GM23338 (cell line): Measurements from ENCODE around the gene ZNF605. TPM values are rescaled to one million over a fixed set of nuclear protein-coding genes. Genes with fewer than 3 reads are reported as not detected.
"Not testable (repeated sequence)": the region's sequence is repeated elsewhere in the genome, so short reads cannot be mapped to it uniquely, and the experiment has no call there.

Experiments used
- ATAC-seq: fragments of 200-7000 bp; cut with Tn5 transposase; 3 replicates; pipeline ENCODE4 v1.9.1; 2020
- DNase-seq: peaks from one replicate; pipeline ENCODE4 v3.0.0-alpha.2; 2015; ENCODE audit warnings: low spot score
- H2AFZ ChIP-seq: fragments of 200-600 bp; sonication (generic); 2 replicates; pipeline ENCODE4 v1.8.0; 2016; ENCODE audit warnings: antibody characterized with exemption, mild to moderate bottlenecking, moderate library complexity
- H3F3A ChIP-seq: fragments of 200-600 bp; sonication (generic); replicated peaks from 2 replicates; pipeline ENCODE4 v1.8.0; 2017; ENCODE audit warnings: antibody characterized with exemption, mixed run types, low read depth
- H3K27ac ChIP-seq: fragments of 200-600 bp; sonication (generic); 2 replicates; pipeline ENCODE4 v1.6.1; 2016; ENCODE audit warnings: low read depth
- H3K27me3 ChIP-seq: fragments of 200-600 bp; sonication (generic); 2 replicates; pipeline ENCODE4 v1.8.0; 2016; ENCODE audit warnings: mild to moderate bottlenecking, mixed run types, moderate library complexity; ENCODE audit not compliant: insufficient read depth
- H3K36me3 ChIP-seq: fragments of 200-600 bp; sonication (generic); 2 replicates; pipeline ENCODE4 v1.8.0; 2016; ENCODE audit warnings: mild to moderate bottlenecking; ENCODE audit not compliant: insufficient read depth
- H3K4me1 ChIP-seq: fragments of 200-600 bp; sonication (generic); 2 replicates; pipeline ENCODE4 v1.8.0; 2016; ENCODE audit warnings: mild to moderate bottlenecking, moderate library complexity; ENCODE audit not compliant: insufficient read depth
- H3K4me2 ChIP-seq: fragments of 200-600 bp; sonication (generic); 2 replicates; pipeline ENCODE4 v1.7.1; 2017; ENCODE audit warnings: mixed run types
- H3K4me3 ChIP-seq: fragments of 200-600 bp; sonication (generic); 2 replicates; pipeline ENCODE4 v1.6.1; 2016; ENCODE audit warnings: mixed run types
- H3K79me2 ChIP-seq: fragments of 200-600 bp; sonication (generic); replicated peaks from 2 replicates; pipeline ENCODE4 v1.8.0; 2017; ENCODE audit warnings: mild to moderate bottlenecking; ENCODE audit not compliant: insufficient read depth
- H3K9me2 ChIP-seq: fragments of 200-600 bp; sonication (generic); 2 replicates; pipeline ENCODE4 v1.8.0; 2017; ENCODE audit not compliant: insufficient read depth
- H4K20me1 ChIP-seq: fragments of 200-600 bp; sonication (generic); replicated peaks from 2 replicates; pipeline ENCODE4 v1.8.0; 2017; ENCODE audit warnings: mild to moderate bottlenecking; ENCODE audit not compliant: insufficient read depth
- H3K27ac Mint-ChIP-seq: 2 replicates; pipeline ENCODE4 v1.8.0; 2020; ENCODE audit warnings: inconsistent platforms, mild to moderate bottlenecking, moderate library complexity, mixed read lengths
- H3K27me3 Mint-ChIP-seq: 3 replicates; pipeline ENCODE4 v1.8.0; 2022; ENCODE audit warnings: low read depth, mild to moderate bottlenecking, moderate library complexity, mixed read lengths, inconsistent platforms; ENCODE audit not compliant: insufficient read depth, poor library complexity
- H3K36me3 Mint-ChIP-seq: 3 replicates; pipeline ENCODE4 v1.8.0; 2021; ENCODE audit warnings: low read depth, mild to moderate bottlenecking, inconsistent platforms, moderate library complexity, mixed read lengths
- H3K4me1 Mint-ChIP-seq: 3 replicates; pipeline ENCODE4 v1.8.0; 2020; ENCODE audit warnings: mild to moderate bottlenecking, inconsistent platforms, mixed read lengths
- H3K4me3 Mint-ChIP-seq: 3 replicates; pipeline ENCODE4 v1.8.0; 2021; ENCODE audit warnings: moderate library complexity, mild to moderate bottlenecking, inconsistent platforms, mixed read lengths
- H3K9me3 Mint-ChIP-seq: 3 replicates; pipeline ENCODE4 v1.8.0; 2020; ENCODE audit warnings: moderate library complexity, mild to moderate bottlenecking, inconsistent platforms, mixed read lengths
- ZNF114 ChIP-seq: fragments of 250-450 bp; sonication (Bioruptor Pico); IDR thresholded peaks from 2 replicates; pipeline ENCODE4 v1.5.0; 2020; ENCODE audit warnings: mild to moderate bottlenecking, moderate library complexity
- polyA plus RNA-seq: library from polyadenylated mRNA; unstranded; fragments of >200 nt; fragmentation: Nextera tagmentation; extraction: Ambion mirVana; gene quantifications from 2 replicates; pipeline ENCODE4 v1.2.1, GENCODE V29; 2016
- total RNA-seq: library from RNA; depleted of rRNA; stranded (reverse); fragments of >200 nt; shearing (Covaris generic); gene quantifications from 2 replicates; pipeline ENCODE4 v1.2.3, GENCODE V29; 2014
- TF ChIP-seq, protein P1 (sequence below): IDR thresholded peaks from one replicate; pipeline ENCODE4 v1.6.1; 2018; ENCODE audit warnings: antibody characterized with exemption; ENCODE audit not compliant: unreplicated experiment
- TF ChIP-seq, protein P2 (sequence below): fragments of 250-450 bp; sonication (Bioruptor Pico); IDR thresholded peaks from 2 replicates; pipeline ENCODE4 v1.5.0; 2020; ENCODE audit warnings: mild to moderate bottlenecking, moderate library complexity

Gene ZNF605
- total and polyA plus RNA-seq, 2 experiments from 2014 or later = 13.5 to 17.1 TPM

DNA sequence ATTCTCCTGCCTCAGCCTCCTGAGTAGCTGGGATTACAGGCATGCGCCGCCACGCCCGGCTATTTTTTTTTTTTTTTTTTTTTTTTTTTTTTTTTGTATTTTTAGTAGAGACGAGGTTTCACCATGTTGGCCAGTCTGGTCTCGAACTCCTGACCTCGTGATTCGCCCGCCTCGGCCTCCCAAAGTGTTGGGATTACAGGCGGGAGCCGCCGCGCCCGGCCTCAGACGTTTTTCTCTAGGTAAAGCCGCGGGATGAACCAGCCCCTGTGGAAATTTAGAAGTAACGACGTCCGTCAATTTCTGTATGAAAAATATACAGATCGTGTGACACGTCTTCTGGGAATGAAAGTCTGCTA lies 48.3 kb downstream of the ZNF605 start:
- not testable (repeated sequence) for H3K27ac Mint-ChIP-seq, H3K36me3 Mint-ChIP-seq, H3K4me1 ChIP-seq, H3K36me3 ChIP-seq, H4K20me1 ChIP-seq, DNase-seq, H3K27ac ChIP-seq, H3K9me2 ChIP-seq, H3K79me2 ChIP-seq, H3K4me1 Mint-ChIP-seq
- H3F3A ChIP-seq = peaks cover 12% of the 10 kb centered on the region
- ATAC-seq = 0 out of 3 replicates have a peak, but pooled peaks have one; percentile 1
- Mint-ChIP-seq H3K27me3 (peaks cover 27% of the 10 kb centered on the region), H3K9me3 (peaks cover 20% of the 10 kb centered on the region), H3K4me3 (peak overlapping the region; percentile 72)
- peak overlapping the region; percentile 81; the same call in 1 of the 2 replicates for H2AFZ ChIP-seq
- H3K4me3 ChIP-seq = peak overlapping the region; percentile 77
- H3K4me2 ChIP-seq = peak overlapping the region; percentile 85
- H3K27me3 ChIP-seq = peaks cover 29% of the 10 kb centered on the region

DNA sequence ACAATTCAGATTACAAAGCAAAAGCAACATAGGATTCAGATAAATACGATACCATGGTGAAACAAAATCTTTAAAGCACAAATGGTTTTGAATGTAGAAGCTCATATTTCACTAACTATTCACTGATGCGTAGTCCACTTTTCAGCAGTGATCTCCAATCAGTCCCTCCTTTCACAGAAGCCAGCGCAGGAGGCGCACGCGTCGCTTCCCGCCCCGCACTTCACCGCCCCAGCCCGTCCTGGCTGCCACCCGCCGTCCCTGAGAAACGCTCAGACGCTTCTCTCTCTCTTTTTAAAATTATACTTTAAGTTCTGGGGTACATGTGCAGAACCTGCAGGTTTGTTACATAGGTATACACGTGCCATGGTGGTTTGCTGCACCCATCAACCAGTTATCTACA lies 48.9 kb downstream of the ZNF605 start:
- DNase-seq (peak; percentile 46), ATAC-seq (no peak)
- Histone ChIP-seq H4K20me1 (no peaks in the 10 kb centered on the region), H3K4me3 (peak overlapping the region; percentile 77), H3K9me2 (no peaks in the 10 kb centered on the region), H3K36me3 (no peaks in the 10 kb centered on the region; the same call in 1 of the 2 replicates), H3K4me2 (peak overlapping the region; percentile 85), H2AFZ (peak overlapping the region; percentile 67; the same call in 1 of the 2 replicates), H3K27ac (no peak overlapping the region), H3K4me1 (peaks cover 8% of the 10 kb centered on the region), H3K27me3 (peaks cover 29% of the 10 kb centered on the region), H3K79me2 (no peaks in the 10 kb centered on the region), H3F3A (peaks cover 12% of the 10 kb centered on the region)
- TF ChIP-seq, protein P1, sequence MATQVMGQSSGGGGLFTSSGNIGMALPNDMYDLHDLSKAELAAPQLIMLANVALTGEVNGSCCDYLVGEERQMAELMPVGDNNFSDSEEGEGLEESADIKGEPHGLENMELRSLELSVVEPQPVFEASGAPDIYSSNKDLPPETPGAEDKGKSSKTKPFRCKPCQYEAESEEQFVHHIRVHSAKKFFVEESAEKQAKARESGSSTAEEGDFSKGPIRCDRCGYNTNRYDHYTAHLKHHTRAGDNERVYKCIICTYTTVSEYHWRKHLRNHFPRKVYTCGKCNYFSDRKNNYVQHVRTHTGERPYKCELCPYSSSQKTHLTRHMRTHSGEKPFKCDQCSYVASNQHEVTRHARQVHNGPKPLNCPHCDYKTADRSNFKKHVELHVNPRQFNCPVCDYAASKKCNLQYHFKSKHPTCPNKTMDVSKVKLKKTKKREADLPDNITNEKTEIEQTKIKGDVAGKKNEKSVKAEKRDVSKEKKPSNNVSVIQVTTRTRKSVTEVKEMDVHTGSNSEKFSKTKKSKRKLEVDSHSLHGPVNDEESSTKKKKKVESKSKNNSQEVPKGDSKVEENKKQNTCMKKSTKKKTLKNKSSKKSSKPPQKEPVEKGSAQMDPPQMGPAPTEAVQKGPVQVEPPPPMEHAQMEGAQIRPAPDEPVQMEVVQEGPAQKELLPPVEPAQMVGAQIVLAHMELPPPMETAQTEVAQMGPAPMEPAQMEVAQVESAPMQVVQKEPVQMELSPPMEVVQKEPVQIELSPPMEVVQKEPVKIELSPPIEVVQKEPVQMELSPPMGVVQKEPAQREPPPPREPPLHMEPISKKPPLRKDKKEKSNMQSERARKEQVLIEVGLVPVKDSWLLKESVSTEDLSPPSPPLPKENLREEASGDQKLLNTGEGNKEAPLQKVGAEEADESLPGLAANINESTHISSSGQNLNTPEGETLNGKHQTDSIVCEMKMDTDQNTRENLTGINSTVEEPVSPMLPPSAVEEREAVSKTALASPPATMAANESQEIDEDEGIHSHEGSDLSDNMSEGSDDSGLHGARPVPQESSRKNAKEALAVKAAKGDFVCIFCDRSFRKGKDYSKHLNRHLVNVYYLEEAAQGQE = no peak
- no peak for TF ChIP-seq ZNF114 (CRISPR knock-in tag)
- TF ChIP-seq, protein P2, sequence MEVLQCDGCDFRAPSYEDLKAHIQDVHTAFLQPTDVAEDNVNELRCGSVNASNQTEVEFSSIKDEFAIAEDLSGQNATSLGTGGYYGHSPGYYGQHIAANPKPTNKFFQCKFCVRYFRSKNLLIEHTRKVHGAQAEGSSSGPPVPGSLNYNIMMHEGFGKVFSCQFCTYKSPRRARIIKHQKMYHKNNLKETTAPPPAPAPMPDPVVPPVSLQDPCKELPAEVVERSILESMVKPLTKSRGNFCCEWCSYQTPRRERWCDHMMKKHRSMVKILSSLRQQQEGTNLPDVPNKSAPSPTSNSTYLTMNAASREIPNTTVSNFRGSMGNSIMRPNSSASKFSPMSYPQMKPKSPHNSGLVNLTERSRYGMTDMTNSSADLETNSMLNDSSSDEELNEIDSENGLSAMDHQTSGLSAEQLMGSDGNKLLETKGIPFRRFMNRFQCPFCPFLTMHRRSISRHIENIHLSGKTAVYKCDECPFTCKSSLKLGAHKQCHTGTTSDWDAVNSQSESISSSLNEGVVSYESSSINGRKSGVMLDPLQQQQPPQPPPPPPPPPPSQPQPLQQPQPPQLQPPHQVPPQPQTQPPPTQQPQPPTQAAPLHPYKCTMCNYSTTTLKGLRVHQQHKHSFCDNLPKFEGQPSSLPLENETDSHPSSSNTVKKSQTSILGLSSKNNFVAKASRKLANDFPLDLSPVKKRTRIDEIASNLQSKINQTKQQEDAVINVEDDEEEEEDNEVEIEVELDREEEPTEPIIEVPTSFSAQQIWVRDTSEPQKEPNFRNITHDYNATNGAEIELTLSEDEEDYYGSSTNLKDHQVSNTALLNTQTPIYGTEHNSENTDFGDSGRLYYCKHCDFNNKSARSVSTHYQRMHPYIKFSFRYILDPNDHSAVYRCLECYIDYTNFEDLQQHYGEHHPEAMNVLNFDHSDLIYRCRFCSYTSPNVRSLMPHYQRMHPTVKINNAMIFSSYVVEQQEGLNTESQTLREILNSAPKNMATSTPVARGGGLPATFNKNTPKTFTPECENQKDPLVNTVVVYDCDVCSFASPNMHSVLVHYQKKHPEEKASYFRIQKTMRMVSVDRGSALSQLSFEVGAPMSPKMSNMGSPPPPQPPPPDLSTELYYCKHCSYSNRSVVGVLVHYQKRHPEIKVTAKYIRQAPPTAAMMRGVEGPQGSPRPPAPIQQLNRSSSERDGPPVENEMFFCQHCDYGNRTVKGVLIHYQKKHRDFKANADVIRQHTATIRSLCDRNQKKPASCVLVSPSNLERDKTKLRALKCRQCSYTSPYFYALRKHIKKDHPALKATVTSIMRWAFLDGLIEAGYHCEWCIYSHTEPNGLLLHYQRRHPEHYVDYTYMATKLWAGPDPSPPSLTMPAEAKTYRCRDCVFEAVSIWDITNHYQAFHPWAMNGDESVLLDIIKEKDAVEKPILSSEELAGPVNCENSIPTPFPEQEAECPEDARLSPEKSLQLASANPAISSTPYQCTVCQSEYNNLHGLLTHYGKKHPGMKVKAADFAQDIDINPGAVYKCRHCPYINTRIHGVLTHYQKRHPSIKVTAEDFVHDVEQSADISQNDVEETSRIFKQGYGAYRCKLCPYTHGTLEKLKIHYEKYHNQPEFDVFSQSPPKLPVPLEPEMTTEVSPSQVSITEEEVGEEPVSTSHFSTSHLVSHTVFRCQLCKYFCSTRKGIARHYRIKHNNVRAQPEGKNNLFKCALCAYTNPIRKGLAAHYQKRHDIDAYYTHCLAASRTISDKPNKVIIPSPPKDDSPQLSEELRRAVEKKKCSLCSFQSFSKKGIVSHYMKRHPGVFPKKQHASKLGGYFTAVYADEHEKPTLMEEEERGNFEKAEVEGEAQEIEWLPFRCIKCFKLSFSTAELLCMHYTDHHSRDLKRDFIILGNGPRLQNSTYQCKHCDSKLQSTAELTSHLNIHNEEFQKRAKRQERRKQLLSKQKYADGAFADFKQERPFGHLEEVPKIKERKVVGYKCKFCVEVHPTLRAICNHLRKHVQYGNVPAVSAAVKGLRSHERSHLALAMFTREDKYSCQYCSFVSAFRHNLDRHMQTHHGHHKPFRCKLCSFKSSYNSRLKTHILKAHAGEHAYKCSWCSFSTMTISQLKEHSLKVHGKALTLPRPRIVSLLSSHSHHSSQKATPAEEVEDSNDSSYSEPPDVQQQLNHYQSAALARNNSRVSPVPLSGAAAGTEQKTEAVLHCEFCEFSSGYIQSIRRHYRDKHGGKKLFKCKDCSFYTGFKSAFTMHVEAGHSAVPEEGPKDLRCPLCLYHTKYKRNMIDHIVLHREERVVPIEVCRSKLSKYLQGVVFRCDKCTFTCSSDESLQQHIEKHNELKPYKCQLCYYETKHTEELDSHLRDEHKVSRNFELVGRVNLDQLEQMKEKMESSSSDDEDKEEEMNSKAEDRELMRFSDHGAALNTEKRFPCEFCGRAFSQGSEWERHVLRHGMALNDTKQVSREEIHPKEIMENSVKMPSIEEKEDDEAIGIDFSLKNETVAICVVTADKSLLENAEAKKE (CRISPR knock-in tag) = no peak
- peak overlapping the region; percentile 53 for H3K4me3 Mint-ChIP-seq
- H3K27ac Mint-ChIP-seq = no peak overlapping the region
- H3K9me3 Mint-ChIP-seq = peaks cover 16% of the 10 kb centered on the region
- no peaks in the 10 kb centered on the region for H3K36me3 Mint-ChIP-seq
- H3K4me1 Mint-ChIP-seq = peaks cover 3% of the 10 kb centered on the region; the same call in 2 of the 3 replicates
- H3K27me3 Mint-ChIP-seq = peaks cover 27% of the 10 kb centered on the region
